Measurements from ENCODE around the gene EN1. TPM values are rescaled to one million over a fixed set of nuclear protein-coding genes. Genes with fewer than 3 reads are reported as not detected.

The EN1 gene
- total RNA-seq, 4 donors from 2014 or later: 0.88 to 2.4 (median 1.2) TPM

Other genes starting within 250 kb of the EN1 start
- gene MARCO, start 94.5 kb upstream of the EN1 start, total RNA-seq: 10 to 100 TPM; 19.6 to 84.8 (median 22.7) TPM